GM21360 (cell line): ENCODE results near the gene POLR3E.
"Not testable (repeated sequence)": the region's sequence is repeated elsewhere in the genome, so short reads cannot be mapped to it uniquely, and the experiment has no call there.

ENCODE experiments used
- ATAC-seq: cut with Tn5 transposase; IDR thresholded peaks from one replicate; pipeline ENCODE4 v1.9.1; 2021; ENCODE audit warnings: mild to moderate bottlenecking, moderate library complexity; ENCODE audit not compliant: unreplicated experiment

POLR3E gene

GRCh38 chr16:22333457-22333994 is 36.3 kb downstream of the POLR3E start:
- no peak for ATAC-seq

DNA sequence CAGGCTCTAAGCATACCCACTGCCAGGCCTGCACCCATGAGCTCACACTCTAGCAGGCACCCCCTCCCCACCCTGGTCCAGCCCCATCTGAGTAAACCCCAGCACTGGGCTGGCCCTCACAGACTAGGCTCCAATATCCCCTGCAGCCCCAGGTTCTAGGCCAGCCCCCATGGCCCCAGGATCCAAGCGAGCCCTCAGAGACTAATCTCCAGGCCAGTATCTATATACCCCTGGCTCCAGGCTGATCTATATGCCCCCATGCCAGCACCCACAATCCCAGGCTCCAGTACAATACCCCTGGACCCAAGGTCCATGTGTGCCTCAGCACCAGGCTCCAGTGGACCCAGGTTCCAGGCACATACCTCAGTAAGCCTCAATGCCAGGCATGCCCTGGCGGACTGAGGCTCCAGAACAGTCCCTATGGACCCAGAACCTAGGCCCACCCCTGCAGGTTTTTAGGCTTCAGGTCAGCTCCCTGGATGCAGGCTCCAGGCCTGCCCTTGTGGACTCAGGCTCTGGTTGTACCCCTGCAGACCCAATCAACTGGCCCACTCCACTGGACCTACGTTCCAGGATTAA is 38.5 kb downstream of the POLR3E start:
- ATAC-seq, result no peak

DNA sequence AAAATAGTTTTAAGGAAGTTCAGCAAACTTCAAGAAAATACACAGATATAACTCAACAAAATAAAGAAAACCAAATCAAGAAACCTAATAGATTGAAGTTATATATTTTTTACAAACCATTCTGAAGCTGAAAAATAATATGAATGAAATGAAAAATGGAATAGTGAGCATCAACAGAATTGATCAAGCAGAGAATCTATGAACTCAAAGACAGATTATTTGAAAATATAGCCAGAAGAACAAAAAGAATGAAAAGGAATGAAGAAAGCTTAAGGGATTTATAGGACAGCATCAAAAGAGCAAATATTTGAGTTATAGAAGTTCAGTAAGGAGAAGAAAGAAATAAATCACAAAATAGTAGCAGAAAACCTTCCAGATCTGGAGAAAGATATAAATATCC is 39.4 kb downstream of the POLR3E start:
- ATAC-seq, result no peak

GRCh38 chr16:22337045-22337444 is 39.8 kb downstream of the POLR3E start:
- no peak for ATAC-seq

DNA sequence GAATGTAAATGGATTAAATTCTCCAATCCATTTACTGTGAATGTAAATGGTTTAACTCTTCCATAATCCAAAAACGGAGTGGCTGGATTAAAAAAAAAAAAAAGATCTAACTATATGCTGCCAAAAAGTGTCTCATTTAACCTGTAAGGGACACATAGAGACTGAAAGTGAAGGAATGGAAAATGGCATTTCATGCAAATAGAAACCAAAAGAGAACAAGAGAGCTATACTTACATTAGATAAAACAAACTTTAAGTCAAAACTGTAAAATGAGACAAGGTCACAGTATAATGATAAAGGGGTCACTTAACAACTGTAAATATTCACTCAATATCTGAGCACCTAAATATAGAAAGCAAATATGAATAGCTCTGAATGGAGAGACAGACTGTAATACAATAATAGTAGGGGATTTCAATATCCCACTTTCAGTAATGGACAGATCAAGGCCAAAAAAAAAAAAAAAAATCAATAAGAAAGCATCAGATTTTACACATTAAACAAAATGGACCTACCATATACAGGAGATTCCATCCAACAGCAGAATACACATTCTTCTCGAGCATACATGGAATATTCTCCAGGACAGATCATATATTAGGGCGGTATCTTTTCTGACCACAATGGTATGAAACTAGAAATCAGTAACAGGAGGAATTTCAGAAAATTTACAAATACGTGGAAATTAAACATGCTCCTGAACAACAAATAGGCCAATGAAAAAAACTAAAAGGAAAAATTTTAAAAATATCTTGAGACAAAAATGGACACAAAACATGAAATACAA is 40.8 kb downstream of the POLR3E start:
- no peak for ATAC-seq

DNA sequence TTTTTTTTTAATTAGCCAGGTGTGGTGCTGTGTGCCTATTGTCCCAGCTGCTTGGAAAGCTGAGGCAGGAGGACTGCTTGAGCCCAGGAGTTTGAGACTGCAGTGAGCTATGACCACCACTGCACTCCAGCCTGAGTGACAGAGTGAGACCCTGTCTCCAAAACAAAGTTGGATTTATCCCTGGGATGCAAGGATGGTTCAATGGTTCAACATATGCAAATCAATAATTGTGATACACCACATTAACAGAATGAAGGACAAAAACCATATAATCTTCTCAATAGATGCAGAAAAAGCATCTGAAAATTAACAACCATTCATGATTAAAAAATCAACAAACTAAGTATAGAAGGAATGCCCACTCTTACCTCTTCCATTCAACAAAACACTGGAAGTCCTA is 43.7 kb downstream of the POLR3E start:
- ATAC-seq, result no peak

DNA sequence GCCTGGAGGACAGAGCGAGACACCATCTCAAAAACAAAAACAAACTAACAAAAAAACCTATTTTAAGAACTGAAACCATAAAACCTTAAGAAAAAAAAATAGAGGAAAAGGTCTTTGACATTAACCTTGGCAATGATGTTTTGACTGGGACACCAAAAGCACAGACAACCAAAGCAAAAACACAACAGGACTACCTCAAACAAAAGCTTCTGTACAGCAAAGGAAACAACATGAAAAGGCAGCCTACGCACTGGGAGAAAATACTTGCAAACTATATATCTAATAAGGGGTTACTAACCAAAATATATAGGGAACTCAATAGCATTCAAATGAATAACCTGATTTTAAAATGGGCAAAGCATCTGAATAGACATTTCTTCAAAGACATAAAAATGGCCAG is 44.9 kb downstream of the POLR3E start:
- no peak for ATAC-seq

- no peak for ATAC-seq
Measured at GRCh38 chr16:22346483-22346882, 49.3 kb downstream of the POLR3E start.

DNA sequence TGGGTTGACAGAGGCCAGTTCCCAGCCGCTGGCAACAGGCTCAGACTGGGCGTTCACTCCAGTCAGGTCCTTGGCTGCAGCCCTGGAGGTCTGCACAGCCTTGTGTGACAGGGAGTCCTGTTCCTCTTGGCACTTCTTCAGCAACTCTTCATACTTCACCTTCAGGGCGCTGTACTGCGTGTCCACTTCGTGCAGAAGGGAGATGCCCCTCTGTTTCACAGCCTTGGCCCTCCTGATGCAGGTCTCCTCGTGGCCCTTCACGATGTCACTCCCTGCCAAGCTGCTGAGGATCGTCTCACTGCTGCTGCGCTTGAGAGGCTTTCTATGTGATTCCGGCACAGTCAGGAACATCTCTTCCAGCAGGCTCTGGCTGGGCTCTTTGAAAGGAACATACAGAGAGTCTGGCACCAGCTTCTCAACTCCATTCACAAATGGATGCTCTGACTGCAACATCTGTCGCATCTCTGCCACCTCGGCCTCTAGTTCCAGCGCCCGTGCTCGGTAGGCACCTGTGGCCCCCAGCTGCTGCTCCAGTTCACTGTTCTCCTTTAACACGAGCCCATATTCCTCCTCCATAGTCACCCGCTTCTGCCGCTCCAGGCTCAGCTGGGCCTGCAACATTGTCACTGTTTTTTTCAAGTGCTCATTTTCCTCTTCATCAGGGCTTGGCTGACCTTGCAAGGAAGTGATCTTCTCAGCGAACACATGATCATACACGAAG is 50.1 kb downstream of the POLR3E start:
- no peak for ATAC-seq

DNA sequence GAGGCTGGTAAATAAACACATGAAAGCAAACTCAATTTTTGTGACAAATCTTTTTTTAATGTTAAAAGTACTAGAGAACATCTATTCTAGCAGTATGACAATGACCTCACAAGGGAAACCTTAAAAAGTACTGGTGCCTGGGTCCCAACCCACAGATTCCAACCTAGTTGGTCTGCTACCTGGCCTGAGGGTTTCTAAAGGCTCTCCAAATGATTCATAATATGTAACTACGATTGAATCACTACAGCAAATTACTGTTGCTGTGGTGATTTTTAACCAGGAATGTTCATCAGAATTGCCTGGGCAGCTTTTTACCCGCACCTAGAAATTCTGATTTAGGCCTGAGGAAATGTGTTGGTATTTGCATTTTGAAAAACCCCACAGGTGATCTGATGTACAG is 51.1 kb downstream of the POLR3E start:
- no peak for ATAC-seq

GRCh38 chr16:22351017-22351416 is 53.8 kb downstream of the POLR3E start:
- ATAC-seq, result not testable (repeated sequence)

- no peak for ATAC-seq
Measured at GRCh38 chr16:22352140-22352539, 54.9 kb downstream of the POLR3E start.

DNA sequence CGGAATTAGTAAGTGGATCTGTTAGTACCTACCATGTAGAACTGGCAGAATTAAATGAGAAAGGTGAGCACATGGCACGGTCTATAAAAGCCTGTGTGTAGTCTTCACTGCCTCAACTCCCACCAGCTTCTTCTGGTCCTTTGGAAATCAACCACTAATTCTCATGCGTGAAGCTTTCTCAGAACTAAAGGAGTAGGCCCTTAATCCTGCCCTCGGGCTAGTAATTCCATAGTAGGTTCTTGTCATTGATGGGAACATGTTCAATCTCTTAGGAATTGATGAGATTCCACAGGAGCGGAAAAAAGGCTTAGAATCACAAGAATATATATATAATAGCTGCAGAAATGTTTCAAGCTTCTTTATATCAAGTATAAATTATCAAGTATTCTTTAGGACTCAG is 55.5 kb downstream of the POLR3E start:
- no peak for ATAC-seq

- ATAC-seq, result no peak
Measured at GRCh38 chr16:22353191-22353919, 56.1 kb downstream of the POLR3E start.

DNA sequence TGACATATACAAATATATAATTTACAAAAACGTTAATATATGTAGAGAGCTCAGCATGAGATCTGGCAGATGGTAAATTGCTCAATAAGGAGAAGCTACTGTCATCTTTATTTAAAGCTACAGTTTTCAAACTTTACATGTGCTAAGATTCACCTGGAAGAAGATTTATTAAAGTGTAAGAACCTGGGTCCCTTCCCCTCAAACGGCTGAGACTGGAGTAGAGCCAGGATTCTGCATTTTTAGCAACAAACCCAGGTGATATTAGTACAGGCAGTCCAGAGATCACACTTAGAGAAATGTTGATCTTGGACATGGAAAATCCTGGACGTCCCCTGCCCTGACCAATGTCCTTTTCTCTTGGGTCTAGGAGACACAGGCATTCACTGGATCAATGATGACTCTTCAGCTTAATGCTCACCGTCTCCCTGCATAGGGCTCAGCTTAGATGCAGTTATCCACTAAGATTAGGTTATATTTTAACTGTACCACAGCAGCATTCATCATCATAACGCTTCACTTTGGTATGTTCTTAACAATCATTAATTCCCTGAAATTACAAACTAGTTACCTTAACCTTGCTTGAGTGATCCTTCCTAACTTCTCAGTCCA is 56.8 kb downstream of the POLR3E start:
- no peak for ATAC-seq

DNA sequence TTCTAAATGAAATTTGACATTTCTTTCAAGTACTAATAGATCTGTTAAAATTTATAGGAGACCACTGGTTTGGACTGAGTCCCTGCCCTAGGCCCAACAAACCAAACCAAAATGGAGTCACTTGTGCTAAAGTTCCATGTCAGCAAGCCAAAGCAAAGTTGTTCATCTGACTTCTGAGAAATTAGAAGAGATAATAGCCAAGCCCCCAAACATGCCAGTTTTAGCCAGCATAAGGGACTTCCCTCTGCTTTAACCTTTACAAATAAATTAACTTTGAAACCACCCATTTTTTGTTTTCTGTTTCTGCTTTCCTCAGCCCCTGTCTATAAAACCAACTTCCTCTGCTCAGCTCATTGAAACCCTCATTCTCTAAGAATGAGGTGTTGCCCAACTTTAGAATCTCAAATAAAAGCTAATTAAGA is 58.3 kb downstream of the POLR3E start:
- no peak for ATAC-seq

DNA sequence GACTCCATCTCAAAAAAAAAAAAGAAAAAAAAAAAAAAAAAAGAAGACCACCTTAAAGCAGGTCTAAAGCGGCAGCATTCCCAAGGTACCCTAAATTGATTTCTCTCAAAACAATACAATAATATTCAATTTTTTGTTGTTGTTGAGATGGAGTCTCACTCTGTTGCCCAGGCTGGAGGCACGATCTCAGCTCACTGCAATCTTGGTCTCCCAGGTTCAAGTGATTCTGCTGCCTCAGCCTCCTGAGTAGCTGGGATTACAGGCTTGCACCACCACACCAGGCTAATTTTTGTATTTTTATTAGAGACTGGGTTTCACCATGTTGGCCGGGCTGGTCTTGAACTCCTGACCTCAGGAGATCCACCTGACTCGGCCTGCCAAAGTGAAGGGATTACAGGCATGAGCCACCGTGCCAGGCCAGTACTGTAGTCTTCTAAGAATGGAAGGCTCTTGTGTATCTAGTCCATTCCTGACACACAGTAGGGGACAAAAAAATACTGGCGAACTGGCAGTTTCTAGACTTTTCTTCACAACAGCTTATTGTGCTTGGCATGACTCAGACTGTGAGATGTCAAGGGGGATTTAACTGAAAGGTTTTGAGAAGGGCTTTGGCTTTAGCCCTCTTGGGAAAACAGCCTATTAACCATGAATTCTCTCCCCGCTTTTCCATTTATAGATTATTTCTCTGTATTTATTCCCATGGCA is 59.9 kb downstream of the POLR3E start:
- peak; percentile 22 for ATAC-seq

- peak; percentile 61 for ATAC-seq
Measured at GRCh38 chr16:22357635-22357971, 60.4 kb downstream of the POLR3E start.

- ATAC-seq, result no peak
Measured at GRCh38 chr16:22358000-22358399, 60.8 kb downstream of the POLR3E start.

DNA sequence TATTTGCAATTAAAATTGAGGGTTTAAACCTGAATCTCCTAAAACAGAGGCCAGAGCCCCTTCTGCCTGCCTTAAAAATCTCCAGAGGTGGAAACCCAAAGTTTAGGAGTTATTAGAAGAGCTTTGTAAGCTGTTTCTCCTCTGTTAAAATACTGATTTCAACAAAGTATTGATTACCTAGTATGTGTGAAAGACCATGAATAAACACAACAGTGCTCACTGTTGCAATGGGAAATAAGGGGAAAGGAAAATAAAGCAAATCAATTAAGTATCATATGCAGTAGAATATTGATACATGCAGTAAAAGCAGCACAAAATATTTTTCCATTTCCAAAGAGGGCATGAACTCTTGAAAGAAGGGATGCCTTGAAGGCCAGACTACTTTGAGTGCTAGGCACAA is 62.5 kb downstream of the POLR3E start:
- no peak for ATAC-seq
